HG02678 (cell line): Measurements from ENCODE around the gene GRM7.

Experiments used
- ATAC-seq: cut with Tn5 transposase; IDR thresholded peaks from one replicate; pipeline ENCODE4 v1.9.1; 2021; ENCODE audit warnings: mild to moderate bottlenecking, moderate library complexity; ENCODE audit not compliant: unreplicated experiment

GRM7 gene

DNA sequence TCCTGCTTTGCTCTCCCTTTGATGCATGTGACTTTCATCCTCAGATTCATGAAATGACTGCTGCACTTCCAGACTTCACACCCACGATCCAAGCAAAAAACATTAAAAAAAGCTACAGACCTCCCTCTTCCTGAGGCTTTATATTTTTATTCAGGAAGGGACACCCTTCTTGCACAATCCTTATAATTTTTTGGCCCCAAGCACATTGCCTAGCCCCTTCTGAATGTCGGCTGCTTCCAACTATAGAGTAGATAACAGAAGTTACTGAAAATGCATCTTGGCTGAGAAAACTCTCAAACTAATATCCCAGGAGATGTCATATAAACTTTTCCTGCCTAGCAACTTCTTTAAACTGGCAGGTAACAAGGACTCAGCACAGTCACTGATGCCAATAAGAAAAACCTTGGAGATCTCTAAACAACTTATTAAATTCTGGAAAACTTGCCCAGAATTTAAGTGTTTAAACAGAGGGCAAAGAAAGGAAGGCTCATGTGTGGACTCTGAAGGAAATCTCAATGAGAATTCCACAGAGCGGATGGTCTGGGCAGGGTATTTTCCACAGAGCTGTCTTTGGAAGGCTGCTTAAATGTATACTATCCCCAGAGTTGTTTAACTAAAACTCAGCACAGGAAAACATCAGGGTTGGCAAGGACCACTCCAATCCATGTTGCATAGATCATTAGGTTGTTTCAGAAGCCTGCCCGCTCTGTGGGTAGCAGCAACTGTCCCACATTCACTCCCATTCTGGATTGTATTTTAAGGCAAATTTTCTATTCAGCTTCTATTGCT is 893.9 kb downstream of the GRM7 start:
- no peak for ATAC-seq

DNA sequence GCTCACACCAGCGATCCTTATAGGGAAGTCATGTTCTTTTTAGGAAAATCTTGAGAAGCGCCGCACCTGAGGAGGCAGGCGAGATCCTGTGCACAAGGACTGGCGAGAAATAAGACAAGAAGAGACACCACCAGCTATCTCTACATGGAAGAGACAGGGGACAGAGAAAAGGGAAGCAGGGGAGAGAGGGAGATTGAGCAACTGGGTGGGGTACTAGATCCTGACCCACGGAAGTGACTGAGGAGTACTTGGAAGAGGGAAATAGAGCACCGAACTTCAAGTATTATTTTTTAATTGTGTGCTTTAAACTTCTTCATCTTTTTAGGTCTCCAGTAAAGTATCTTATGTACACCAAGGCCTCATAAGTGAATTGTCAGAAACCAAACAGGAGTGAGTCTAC is 898.7 kb downstream of the GRM7 start:
- ATAC-seq = no peak

DNA sequence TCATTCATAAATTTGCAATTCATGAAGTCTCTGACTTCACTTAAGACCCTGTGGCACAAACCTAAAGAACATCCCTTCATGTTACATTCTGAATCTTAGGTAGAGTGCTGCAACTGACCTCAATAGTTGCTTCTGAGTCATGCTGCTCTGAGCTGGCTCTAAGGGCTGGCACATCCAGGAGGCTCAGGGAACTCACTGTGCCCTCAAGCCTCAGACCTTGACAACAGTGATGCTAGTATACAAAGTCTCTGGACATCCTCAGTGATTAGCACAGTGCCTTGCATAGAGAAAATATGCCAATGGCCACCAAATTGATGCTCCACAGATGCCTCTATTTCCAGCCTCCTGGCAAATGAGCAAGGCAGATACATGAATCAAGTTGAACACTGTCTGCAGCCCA is 899.8 kb downstream of the GRM7 start:
- no peak for ATAC-seq

DNA sequence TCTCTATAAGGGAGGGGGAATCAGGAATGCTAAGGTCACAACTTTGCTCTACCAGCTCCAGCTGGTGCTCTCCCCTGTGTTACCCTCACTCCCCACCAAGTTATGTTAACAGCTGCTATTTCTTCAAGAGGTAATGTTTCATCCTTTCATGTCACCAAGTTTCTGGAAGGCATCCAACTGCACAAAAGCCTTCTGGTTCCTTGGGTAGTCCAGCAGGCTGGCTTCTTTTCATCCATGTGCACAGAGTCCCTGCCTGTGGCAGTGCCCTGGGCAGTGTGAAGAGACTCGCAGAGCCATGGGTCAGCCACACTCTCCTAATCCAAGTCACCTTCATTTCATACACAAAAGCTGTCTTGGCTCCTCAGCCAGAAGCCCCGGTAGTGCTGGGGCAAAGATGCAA is 903.2 kb downstream of the GRM7 start:
- ATAC-seq = no peak

DNA sequence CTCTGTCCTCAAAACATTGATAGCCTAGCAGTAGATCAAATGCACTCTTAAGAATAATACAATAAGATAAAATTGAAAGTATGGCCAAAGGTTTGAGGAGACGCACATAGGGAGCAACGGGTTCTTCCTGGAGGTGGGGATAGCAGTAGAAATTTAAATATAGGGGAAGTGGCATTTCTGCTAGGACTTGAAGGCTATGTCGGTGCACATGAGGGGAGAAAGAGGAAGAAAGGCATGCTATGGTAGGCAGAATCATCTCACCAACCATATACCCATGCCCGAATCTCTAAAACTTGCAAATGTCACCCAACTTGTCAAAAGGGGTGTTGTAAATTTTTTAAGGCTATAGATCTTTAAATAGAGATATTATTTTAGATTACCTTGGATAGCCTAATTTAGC is 905.6 kb downstream of the GRM7 start:
- ATAC-seq = no peak

DNA sequence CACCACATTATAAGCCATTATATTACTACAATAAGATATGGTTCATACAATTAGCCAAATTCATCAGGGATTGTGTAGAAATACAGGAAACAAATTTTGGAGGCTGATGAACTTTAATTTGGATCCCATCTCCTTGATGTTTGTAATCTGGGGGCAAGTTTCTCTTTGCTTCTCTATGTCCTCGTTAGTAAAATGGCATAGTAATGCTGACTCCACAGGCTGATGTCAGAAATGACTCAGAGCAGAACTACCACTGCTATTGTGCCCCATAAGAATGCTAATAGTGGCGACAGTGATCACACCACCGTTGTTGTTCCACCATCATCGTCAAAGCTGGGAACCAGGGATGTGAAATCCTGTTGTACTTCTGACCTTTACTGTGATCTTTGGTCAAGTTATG is 918.4 kb downstream of the GRM7 start:
- ATAC-seq = no peak

DNA sequence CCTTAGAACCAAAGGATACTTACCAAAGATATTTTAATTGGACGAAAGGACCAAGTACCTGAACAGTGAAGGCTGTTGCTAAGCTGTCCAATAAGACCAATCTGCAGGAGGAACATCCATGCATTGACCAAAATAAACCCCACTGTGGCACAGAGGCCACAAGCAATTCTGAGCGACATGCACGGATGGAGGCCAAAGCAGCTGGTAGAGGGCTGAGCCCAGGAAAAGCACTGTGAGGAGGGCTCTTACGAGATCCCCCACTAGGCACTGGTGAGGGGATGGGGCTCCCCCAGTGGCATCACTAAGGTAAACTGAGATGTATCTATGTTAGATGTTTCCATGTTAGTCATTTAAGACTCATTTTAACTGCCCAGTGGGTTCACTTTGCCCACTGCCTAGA is 920.5 kb downstream of the GRM7 start:
- ATAC-seq = no peak

DNA sequence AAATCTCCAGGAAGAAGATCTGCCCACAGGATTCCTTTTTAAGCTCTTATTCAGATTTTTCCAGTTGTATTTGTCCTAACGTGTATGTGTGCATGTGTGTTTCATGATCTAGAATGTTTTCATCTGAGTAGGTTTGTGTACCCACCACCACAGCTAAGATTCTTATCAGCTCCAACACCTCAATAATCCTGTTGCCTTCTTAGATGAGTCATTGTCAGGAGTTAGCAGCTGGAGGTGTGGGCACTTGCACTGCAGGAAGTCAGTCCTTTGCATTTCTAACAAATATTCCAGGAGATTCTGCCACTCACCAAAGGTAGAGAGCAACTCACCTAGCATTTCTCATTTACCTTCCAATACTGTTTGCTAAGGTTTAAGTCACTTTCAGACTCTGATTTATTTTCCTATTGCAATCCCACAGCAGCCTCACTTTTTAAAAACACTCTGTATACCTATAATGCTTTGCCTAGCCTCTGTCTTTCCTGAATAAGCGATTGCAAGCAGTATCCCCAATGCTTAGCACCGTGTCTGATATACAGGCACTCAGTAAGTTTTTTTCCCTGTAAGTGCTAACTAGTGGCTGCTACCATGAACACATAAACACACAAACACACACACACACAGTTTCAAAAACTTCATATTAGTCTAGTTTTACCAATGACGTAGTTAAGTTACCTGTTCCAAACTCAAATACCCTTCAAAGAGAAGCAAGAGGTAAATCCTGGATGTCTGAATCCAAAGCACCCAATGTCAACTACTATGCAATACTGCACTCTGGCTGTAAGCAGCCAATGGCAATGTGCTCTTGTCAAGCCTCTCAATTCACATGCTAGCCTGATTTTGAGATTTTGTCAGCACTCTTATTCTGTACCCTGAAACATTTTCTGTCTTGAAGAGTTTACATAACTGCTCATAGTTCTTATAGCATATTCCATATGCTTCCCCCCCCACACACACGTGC is 927.2 kb downstream of the GRM7 start:
- ATAC-seq = no peak

DNA sequence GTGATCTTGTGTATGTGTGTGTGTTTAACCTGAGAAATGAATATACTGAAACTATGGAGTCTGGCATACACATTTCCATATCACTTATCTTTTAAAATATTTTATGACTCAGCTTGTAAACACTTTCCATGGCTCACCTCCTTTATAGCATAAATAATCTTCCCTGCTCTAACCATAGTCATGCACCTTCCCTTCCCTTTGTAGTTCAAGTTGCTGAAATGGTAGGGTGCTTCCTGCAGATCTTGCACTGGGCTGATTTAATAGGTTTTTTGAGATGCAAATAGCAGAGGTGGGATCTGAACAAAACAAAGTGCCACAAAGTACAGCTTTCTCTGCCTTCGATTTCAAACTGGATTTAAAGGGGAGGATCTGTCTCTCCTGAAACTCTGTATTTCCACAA is 928.0 kb downstream of the GRM7 start:
- ATAC-seq = no peak

DNA sequence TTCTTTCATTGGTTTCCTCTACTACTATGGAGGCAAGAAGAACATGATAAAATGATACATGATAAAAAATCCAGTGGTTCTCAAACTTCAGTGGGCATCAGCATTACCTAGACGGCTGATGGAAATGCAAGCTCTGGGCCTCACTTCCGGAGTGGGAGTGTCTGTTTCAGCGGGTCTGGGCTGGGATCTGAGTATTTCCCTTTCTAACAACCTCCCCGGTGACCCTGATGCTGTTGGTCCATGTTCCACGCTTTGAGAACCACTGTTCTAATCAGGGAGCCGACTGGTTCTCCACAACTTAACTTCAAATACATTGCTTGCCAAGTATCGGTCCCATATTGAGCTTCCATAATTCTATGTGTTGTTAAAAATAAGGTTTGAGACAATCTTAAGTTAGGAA is 928.4 kb downstream of the GRM7 start:
- ATAC-seq = no peak

DNA sequence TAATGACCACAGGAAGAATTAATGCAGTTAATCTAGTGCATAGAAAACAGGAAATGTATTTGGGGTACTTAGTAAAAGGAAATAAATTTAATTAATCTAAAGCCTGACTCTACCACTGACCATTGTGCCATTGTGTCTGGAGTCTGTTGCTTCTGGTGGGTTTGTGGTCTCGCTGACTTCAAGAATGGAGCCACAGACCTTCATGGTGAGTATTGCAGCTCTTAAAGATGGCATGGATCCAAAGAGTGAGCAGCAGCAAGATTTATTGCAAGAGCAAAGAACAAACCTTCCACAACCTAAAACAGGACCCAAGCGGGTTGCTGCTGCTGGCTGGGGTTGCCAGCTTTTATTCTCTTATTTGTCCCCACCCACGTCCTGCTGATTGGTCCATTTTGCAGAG is 929.2 kb downstream of the GRM7 start:
- ATAC-seq = no peak
